OCI-LY3 (cell line): ENCODE data around the gene FLNB.

Experiments
- CTCF ChIP-seq: fragments of 200-600, 300-600 bp; sonication (generic); IDR thresholded peaks from 2 replicates; pipeline ENCODE4 v1.5.1; 2014; ENCODE audit warnings: antibody characterized with exemption, low read length, low read depth
- EZH2phosphoT487 ChIP-seq: fragments of 200-600 bp; shearing (Covaris generic); IDR thresholded peaks from 2 replicates; pipeline ENCODE4 v1.6.1; 2018; ENCODE audit warnings: antibody characterized with exemption, mixed run types, low read depth

- TF ChIP-seq CTCF, result no peak
- no peak for TF ChIP-seq EZH2phosphoT487
Observed at GRCh38 chr3:58104712-58105111, 96.5 kb downstream of the FLNB start.
